Measurements from ENCODE around the gene MCTP1.

DNA sequence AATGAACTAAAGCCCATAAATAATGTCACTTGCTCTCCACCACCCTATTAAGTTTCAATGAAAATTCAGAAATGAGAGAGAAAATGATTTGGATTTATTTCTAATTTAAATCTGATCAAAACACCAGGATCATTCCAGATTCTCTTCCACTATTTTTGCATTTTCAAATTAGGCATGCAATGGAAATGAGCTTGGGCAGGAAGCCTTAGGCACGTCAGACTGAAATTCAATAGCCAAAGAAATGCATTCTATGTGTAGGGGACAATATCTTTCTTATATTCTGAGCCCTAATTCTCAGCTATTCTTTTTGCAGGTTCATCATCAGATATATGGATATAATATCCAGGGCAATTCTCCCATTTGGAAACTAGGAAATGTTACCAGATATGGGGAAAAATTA, 132.8 kb downstream of the MCTP1 start:
- TF ChIP-seq FOXM1 (IDR thresholded peaks at IDR 0.05; ENCODE audit: borderline replicate concordance): no peak
- no peak for TF ChIP-seq BHLHE40 (IDR thresholded peaks at IDR 0.05; ENCODE audit: borderline replicate concordance)
- no peak for TF ChIP-seq TARDBP (IDR thresholded peaks at IDR 0.05)
- no peak for TF ChIP-seq SUZ12 (IDR thresholded peaks at IDR 0.05)
